T-helper 2 cell treated with Interferon-gamma antibody and Interleukin-4, amounts not matched to agents 100 ng/mL and 5 ng/mL, for 36 hours (primary cell): Measurements from ENCODE around the gene TCAF2. TPM values are rescaled to one million over a fixed set of nuclear protein-coding genes. Genes with fewer than 3 reads are reported as not detected.
"Not testable (repeated sequence)": the region's sequence is repeated elsewhere in the genome, so short reads cannot be mapped to it uniquely, and the experiment has no call there.

Experiments
- intact Hi-C: fragments of 100-400 bp; cut with micrococcal nuclease; formaldehyde crosslinking; loops from one replicate; pipeline ENCODE4 v1.15.1; 2023
- total RNA-seq: library from RNA; stranded (reverse); gene quantifications from 2 replicates; pipeline ENCODE4 v1.2.3, GENCODE V29; 2022

The TCAF2 gene
- 20.7 and 21.3 TPM in 2 replicates for total RNA-seq

DNA sequence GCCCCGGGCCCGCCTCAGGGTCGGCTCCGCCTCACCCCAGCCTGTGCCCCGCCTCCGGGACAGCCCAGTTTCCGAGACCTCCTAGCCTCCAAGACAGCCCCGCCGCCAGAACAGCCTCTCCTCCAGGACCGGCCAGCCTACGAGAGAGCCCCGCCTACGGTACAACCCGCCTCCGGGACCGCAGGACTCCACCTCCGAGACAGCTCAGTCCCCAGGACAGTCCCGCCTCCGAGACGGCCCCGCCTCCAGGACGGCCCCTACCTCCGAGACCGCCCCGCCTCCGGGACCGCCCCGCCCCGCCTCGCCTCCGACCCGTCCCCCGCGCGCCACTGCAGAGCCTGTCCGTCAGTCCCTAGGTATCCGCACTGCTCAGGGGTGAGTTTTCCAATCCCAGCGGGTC lies at the start of gene TCAF2:
Gene TCAF2, plus strand, starts transcription at position 329 of the 400 bp plus-strand sequence.
- intact Hi-C loops = not testable (repeated sequence)

DNA sequence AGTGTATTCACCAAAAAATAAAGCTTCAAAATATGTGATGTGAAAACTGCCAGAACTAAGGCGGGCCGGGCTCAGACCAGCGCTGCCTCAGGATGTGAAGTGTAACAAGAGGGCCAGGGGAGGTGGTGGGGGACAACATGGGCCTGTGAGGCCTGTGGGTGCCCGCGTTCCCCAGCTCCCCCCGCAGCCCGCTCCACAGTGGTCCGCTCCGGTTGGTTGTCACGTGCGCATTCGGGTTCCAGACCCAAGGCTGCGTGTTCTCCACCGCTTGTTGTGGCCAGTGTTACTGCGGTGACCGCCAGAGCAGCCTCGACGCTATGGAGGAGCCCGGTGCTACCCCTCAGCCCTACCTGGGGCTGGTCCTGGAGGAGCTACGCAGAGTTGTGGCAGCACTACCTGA lies 49.3 kb upstream of the TCAF2 start, which contains the start of gene CTAGE15:
Gene CTAGE15, plus strand, starts transcription at position 301 of the 400 bp plus-strand sequence. Its CDS starts 17 bp downstream, at position 318.
- intact Hi-C loops = not testable (repeated sequence)

DNA sequence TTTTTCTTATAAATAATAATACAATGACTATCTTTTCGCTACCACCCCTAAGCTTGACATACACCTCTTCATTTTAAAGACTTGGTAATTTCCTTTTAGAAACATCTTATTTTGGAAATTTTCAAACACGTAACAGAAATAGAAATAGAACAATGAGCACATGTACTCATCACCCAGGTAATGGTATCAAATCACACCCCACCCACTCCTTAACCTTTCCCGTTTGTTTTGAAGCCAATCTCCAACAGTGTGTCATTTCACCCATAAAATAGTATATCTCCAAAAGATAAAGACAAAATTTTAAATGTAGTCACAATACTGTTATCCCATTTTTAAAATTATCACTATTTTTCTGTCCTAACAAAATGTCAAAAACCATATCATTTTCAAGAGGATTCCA lies 32.6 kb upstream of the TCAF2 start:
- intact Hi-C loops = not testable (repeated sequence)

DNA sequence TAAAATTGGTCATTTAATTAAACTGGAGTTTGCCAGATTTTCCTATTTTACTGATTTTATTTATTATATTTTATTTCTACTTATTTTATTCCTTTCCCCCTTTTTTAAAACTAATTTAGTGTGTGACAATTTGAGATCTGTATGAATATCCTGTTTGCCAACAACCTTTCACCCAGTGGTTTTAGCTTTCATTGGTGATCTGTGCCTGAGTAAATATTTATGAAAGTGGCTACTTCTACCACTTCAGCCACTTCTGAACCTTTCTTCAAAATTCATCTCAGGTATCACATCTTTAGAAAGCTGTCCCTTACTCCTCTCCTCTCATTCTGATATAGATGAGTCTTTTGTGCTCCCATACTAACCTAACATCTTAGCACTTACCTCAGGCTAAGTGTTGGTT lies 30.9 kb upstream of the TCAF2 start:
- intact Hi-C loops = not testable (repeated sequence)

DNA sequence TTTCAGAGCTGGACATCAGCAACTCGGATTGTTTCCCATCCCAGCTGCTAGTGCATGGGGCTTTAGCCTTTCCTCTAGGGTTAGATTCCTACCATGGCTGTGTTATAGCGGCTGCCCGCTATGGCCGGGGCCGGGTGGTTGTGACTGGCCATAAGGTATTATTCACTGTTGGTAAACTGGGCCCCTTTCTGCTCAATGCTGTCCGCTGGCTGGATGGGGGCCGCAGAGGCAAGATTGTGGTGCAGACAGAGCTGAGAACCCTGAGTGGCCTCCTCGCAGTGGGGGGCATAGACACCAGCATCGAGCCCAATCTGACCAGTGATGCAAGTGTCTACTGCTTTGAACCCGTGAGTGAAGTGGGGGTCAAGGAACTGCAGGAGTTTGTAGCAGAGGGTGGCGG lies 22.7 kb upstream of the TCAF2 start:
- intact Hi-C loops = not testable (repeated sequence)

DNA sequence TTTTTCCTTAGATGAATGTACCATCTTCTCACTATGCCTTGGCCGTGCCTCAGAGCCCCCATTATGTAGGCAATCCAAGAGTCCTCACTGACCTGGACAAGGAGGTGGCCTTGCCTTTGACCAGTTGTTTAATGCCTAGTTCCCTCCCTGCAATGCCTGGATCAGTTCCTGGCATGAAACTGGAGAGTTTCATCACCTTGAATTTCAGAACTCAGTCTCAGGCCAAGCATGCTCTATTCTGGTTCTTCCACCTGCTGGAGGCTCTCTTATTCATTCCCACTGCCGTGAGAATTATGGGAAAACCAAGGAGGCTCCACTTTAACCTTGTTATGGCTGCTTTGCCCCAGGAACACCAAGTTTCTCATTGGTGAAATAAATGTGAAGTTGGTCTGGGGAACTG lies 17.2 kb upstream of the TCAF2 start:
- intact Hi-C loops = not testable (repeated sequence)

DNA sequence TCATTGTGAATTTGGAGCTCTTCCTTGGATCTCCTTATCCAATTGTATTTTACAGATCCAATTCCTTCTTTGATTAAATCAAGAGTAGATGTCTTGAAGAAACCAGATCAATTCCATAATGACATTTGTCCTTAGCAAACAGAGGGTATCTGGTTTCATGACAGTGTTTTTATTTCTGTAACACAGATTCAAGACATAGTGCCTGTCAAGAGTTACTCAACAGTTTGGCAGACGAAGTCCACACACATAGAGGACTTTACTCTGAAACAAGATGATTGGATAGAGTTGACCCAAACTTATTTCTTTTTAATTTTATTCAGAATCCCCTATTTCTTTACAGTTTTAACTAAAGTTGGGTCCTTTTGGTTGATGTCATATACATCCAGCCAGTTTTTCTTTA lies 14.7 kb upstream of the TCAF2 start:
- intact Hi-C loops = not testable (repeated sequence)

DNA sequence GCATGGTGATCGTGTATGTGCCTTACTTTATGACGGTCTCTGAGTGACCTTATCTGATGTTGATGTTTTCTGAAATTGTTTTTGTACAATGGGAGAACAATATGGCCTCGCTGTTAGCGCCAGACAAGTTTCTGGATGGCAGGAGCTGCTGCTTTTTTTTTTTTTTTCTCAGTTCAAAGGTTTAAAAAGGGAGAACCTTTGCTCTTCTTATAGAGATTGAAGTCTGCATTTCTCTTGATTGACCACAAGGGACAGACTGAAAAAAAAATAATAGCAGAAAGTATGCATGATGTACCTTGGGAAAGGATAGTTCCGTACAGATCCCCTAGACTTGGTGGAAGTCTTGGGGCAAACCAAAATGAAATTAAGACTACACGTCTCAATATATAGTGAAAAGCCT lies 5.2 kb upstream of the TCAF2 start:
- intact Hi-C loops = not testable (repeated sequence)

DNA sequence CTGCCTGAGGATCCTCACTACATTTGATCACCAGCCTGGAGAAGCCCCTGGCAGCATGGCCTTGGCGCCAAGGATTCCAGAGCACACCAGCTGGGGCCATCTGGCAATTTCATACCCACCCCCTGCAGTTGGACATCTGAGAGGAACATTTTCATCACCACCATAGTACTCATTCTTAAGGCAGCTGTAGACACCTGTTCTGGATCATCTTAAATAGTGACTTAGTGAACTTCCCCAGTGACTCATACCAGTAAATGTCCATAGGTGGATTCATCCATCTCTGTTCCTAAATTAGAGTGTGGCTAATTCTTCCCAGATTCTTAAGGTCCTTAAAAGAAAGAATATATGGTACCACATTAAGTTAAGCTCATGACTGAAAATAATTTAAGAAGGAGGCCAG lies 3.6 kb upstream of the TCAF2 start:
- intact Hi-C loops = not testable (repeated sequence)

DNA sequence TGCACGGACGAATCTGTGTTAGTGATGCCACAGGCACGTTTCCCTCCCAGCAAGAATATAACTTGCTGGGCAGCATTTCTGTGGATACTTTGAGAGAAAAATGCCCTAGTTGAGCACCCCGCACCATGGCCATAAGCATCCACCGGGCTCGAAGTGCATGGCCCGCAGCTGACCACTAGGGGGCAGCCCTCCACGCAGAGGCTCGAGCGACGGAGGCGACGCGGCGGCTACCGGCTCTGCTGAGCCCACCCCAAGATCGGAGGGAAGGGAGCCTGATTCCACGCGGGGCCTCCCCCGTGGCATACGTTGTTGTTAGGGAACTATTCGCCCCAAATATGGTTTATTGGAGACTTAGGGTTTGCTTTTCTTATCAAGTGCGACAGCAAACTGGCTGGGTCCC lies 716 bp upstream of the TCAF2 start:
- intact Hi-C loops = not testable (repeated sequence)

DNA sequence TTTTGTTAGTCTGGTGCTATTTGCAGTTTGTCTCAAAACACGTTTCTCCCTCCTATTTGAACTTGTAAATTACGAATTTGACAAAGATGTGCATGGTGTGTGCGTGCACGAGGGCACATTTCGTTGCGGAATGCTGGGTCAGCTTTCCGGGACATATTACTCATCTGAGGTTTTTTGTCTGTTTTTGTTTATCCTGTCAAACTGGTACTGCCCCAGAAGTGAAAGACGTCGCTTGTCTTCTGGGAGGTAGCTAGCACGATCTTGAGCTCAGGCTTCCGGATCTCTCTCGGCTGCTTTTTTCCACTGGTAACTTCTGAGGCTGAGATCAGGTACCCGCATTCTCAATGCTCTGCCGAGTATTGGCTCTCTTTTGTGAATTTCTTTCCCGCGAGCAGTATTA lies 401 bp downstream of the TCAF2 start:
- intact Hi-C loops = not testable (repeated sequence)

DNA sequence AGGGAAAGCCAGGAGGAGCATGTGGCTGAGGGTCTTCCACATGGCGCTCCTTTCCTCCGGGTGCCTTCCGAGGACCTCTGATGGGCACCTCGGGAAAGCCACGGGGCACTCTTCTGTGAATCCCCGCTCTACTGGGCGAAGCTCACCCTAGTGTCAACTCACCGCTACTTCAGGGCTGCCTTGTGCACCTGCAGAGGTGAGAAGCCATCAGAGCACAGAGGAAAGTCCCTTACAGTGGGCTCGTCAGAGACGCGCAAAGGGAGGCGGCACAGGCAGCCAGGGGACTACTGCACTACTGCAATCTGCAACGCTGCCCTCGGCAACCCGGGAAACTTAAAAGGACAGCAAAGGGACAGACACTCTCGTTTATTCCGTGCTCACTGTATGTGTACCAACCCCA lies 1.4 kb downstream of the TCAF2 start:
- intact Hi-C loops = not testable (repeated sequence)

DNA sequence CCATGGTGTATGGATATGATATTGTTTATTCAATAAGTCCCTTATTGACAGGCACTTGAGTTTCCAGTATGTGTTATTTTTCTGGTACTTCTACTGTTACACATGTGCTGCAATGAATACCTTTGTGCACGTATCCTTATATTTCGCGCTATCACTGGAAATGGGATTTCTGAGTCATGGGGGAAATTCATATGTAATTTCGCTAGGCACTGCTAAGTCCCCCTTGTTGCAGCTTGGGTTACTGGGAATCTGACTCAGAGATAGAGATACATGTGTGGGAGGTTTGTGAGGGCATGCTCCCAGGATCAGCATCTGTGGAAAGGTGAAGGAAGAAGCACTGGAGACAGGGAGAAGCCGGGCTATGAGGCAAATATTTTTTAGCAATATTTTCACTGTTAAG lies 9.9 kb downstream of the TCAF2 start:
- intact Hi-C loops = not testable (repeated sequence)

DNA sequence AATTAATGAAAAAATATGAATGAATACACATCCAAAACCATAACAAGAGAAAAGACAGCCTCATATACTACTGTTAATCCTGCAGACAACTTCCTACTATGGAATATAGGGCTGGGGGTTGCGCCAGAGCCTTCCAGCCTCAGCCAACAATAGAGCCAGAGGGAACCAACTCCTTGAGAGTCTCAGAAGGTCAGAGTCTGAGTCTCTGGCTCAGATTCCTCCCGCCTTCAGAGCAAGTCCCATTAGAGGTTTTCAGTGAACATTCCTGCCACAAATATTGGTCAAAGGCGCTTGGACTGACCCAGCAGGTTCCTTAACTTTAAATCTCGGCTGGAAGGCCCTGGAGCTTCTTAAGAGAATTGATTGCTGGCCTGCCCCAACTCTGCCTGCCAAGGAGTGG lies 11.7 kb downstream of the TCAF2 start:
- intact Hi-C loops = not testable (repeated sequence)

DNA sequence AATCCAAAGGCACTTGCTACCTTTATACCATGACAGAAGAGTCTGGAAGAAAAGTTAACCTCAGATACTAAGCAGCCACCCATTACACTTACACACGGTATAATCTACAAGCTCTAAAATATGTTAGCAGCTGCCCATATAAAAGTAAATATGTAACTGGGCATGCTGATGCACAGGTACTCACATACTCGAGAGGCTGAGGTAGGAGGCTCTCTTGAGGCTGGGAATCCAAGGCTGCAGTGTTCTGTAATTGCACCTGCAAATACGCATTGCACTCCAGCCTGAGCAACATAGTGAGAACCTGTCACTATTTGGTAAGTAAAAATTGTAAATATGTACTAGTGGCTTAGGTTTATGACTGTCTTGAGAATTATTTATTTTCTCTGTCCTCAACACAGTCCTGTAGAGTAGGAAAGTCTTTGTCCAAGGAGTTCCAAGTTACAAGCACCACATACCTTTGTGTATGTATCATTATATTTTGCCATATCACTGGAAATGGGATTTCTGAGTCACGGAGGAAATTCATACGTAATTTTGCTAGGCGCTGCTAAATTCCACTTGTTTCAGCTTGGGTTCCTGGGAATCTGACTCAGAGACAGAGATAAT lies 12.3 kb downstream of the TCAF2 start:
- intact Hi-C loops = not testable (repeated sequence)

DNA sequence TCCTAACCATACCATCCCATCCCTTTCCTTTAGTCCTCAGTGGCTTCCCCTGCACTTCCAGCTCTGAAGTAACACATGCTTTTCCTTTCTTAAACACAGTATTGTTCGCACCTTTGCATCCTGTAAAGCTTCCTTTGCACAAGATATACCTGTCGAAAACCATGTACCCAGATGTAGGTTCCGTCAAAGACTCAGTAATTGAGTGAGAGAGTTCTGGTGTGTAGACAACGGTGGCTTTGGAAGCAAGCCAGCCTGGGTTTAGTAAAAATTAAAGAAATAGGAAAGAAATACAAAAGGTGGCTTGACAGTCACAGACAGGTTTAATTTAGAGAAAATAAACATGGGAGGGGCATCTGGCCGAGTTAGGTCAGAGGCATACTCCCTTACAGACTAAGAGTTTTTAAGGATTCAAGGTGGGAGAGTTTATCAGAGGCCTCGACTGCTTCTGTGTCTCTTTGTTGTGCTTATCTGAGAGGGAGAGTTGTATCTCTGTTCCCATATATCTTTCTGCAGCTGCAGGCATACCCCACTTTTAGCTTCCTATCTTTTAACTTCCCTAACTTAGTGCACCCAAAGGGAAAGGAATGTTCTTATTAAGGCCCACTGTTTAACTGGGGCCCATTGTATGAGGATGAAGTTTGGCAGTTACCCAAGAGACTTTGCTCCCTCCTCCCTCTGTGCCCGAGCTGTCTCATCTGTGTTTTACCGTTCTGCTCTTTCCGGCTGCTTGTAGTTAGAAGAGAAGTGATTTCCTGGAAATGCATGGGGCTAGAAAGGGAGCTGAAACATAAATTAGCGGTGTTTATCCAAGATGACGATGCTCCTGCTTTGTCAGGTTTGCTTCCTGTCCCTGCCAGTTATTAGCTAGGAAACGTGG lies 14.8 kb downstream of the TCAF2 start:
- intact Hi-C loops = not testable (repeated sequence)

DNA sequence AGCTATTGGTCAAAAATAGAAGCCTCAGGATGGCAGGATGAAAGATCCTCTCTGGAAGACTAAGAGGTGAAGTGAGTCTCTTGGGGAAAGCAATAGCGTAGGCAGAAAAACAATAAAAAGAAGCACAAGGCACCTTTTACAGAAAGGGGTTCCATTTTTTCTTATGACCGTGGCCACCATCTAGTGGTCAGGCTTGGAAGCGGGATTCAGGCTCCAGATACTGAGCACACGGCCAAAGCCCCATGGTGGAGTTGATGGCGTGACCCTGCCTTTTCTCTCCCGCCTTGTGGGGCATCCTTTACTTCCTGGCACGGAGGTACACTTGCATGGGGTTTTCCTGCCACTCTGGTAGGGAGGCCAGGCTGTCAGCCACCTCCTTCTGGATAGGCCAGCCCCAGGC lies 18.6 kb downstream of the TCAF2 start:
- intact Hi-C loops = not testable (repeated sequence)

DNA sequence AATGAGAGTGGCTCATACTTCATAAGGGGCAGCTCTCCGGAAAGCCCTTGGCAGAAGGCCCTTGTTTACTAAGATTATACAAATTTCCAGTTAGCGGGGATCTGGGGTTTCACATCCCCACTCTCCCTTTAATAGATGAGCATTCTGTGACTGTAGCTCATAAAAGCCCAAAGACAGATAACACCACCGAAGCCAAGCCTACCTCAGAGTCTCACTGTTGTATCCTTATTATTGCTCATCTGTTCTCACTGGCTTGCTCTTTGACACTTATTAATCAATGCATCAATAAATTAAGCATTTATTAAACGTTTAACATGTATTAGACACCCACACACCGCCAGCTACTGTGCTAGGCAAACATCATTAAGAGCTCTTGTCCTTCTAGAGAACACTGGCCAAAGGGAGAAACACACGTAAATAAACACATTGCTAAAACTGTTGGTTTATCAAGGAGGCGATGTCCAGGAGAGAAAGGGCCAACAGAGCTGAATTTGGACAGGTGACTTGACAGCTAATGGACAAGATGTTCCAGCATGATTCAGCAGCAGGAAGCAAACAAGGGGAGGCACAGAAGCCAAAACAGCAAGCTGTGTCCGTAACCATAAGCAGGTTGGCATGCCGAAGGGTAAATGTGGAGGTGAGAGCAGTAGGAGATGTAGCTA lies 19.9 kb downstream of the TCAF2 start:
- intact Hi-C loops = not testable (repeated sequence)

DNA sequence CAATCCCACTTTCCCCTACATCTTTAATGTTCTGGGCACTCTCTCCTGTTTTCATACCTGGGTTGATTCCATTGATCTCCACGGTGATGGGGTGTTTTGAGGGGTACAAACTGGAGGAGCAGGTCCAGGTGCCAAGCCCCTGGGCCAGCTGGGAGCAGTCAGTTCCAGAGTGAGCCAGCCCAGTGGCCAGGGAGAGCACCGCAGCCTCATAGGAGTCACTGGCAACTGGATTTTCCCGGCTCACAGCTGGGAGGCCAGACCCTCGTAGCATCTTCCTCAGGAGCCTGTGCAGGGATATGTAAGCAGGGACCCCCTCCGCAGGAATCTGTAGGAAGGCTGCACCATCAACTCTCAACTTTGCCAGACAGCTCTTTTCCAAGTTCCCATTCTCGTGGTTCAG lies 25.8 kb downstream of the TCAF2 start:
- intact Hi-C loops = not testable (repeated sequence)

DNA sequence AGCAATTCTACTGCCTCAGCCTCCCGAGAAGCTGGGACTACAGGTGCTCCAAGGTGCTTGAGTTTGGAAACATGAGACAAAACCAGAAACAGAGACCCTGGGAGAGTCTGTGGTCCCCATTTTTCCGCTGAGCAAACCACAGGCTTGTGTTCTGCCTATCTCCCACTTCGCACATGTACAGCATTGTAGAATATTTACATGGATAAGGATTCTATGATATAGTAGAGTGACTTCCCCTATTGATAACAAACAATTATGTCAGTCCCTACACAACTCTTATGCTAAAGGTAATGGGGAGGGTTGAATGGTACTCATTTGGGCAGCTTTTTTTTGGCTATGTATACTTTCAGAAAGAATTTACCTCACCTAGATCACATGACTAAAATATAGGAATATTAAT lies 29.1 kb downstream of the TCAF2 start:
- intact Hi-C loops = not testable (repeated sequence)

DNA sequence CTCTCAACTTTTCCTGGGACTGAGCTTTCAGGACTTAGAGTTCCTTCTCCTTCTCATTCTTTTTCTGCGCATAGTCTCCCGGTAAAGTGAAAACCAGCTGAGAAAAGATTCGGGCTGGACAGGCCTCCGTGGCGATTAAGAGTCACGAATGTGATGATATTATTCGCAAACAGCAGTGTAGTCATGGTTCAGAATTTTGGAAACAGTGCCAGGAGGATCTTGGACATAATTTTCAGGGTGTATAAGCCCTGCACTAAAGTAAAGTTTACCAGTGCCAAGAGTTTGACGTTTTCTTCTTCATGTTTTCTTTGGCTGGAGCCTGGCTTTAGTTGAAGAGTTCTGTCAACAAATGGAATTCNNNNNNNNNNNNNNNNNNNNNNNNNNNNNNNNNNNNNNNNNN lies 29.7 kb downstream of the TCAF2 start:
- intact Hi-C loops = not testable (repeated sequence)
